Measurements from ENCODE around the gene STK24.

The STK24 gene

GRCh38 chr13:98447130-98447529 is 129.8 kb downstream of the STK24 start:
- Mint-ChIP-seq H3K27me3 (no peaks in the 10 kb centered on the region), H3K27ac (peak overlapping the region; percentile 80), H3K9me3 (no peaks in the 10 kb centered on the region), H3K4me1 (peaks cover 19 to 50% of the 10 kb centered on the region in 2 donors), H3K36me3 (peaks cover 19 to 35% of the 10 kb centered on the region in 2 donors), H3K4me3 (peak overlapping the region in 1 of 2 donors; percentile 2)
- DNase-seq (no peak), ATAC-seq (replicated peaks) (no peak)

- Mint-ChIP-seq H3K4me3 (peak overlapping the region in 1 of 2 donors; percentile 10), H3K27me3 (no peaks in the 10 kb centered on the region), H3K27ac (peak overlapping the region; percentile 84), H3K4me1 (peaks cover 19 to 49% of the 10 kb centered on the region in 2 donors), H3K9me3 (no peaks in the 10 kb centered on the region), H3K36me3 (peaks cover 10 to 26% of the 10 kb centered on the region in 2 donors)
- ATAC-seq (replicated peaks), result peak; percentile 3 to 5
- no peak for DNase-seq
Observed at GRCh38 chr13:98446234-98446621, 130.7 kb downstream of the STK24 start.

- Mint-ChIP-seq H3K4me1 (peaks cover 21 to 50% of the 10 kb centered on the region in 2 donors), H3K36me3 (peaks cover 10 to 24% of the 10 kb centered on the region in 2 donors), H3K27ac (peak overlapping the region; percentile 84), H3K27me3 (no peaks in the 10 kb centered on the region), H3K4me3 (peak overlapping the region; percentile 44 to 67), H3K9me3 (no peaks in the 10 kb centered on the region)
- ATAC-seq (replicated peaks) (peak; percentile 90), DNase-seq (peak; percentile 52)
Observed at GRCh38 chr13:98445340-98446233, 131.3 kb downstream of the STK24 start.

- Mint-ChIP-seq H3K27ac (peak overlapping the region; percentile 6), H3K27me3 (no peaks in the 10 kb centered on the region), H3K9me3 (no peaks in the 10 kb centered on the region), H3K4me1 (peaks cover 21 to 49% of the 10 kb centered on the region in 2 donors), H3K4me3 (peak overlapping the region in 1 of 2 donors; percentile 7), H3K36me3 (peaks cover 9 to 22% of the 10 kb centered on the region in 2 donors)
- ATAC-seq (replicated peaks) (no peak), DNase-seq (no peak)
Observed at GRCh38 chr13:98444381-98444780, 132.5 kb downstream of the STK24 start.

DNA sequence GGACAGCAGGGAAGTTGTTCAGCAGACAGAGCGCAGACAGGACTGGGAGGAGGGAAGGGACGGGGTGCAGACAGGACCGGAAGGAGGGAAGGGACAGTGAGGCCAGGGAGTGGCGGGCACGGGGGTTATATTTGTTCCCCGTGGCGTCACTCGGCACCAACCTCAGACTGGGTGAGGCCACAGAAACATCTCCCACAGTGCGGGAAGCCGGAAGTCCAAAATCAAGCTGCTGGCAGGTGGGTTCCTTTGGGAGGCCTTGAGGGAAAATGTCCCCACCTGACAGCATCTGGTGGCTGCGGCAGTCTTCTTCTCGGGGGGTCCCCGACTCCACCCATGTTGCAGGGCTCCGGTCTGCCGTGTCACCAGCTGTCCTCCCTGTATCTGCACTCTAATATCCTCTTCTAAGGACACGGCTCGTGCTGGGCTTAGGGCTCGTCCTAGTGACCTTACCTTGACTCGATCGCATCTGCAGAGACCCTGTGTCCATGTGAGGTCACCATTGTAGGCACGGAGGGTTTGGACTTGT is 133.0 kb downstream of the STK24 start:
- DNase-seq (no peak), ATAC-seq (replicated peaks) (no peak)
- Mint-ChIP-seq H3K4me3 (peak overlapping the region in 1 of 2 donors; percentile 7), H3K9me3 (no peaks in the 10 kb centered on the region), H3K36me3 (peaks cover 5 to 19% of the 10 kb centered on the region in 2 donors), H3K27ac (no peak overlapping the region), H3K4me1 (peaks cover 21 to 46% of the 10 kb centered on the region in 2 donors), H3K27me3 (no peaks in the 10 kb centered on the region)

GRCh38 chr13:98443329-98443728 is 133.6 kb downstream of the STK24 start:
- Mint-ChIP-seq H3K4me3 (peak overlapping the region in 1 of 2 donors; percentile 47), H3K27ac (peak overlapping the region; percentile 67), H3K27me3 (no peaks in the 10 kb centered on the region), H3K9me3 (no peaks in the 10 kb centered on the region), H3K36me3 (peaks cover 4 to 13% of the 10 kb centered on the region in 2 donors), H3K4me1 (peaks cover 21 to 43% of the 10 kb centered on the region in 2 donors)
- ATAC-seq (replicated peaks) (no peak), DNase-seq (no peak)

DNA sequence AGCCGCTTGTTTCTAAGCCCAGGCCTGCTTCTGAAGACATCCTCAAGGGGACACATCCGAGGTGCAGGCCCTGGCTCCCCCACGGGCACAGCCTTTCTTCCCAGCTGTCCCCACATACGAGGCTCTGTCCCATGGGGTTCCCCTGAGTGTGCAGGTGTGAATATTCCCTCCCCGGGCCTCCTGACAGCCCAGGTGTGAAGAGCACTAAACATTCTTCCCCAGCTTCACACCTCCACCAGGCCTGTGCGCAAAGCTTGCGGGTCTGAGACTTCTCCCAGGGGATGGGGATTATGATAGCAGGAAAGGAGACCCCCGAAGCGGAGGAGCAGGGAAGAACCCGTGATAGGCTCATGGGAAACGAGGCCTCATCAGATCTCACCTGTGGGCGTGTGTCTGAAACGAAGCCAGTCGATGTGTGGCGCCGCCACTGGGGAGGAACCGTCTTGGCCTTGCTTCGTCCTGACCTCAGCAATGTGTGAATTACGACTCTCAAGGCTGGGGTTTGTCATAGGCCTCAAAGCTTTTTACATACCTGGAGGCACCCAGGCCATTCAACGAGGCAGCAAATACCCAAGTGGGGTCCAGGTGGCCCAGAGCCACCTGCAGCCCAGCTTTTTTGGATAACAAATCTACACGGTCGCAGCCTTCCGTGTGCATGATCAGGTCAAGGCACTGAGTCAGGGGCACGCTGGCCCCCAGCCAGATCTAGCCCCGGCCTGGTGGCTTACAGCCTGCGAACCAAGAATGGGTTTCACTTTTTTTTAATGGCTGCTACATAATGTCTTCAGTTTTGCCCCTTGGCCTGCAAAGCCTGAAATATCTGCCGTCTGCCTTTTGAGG is 134.3 kb downstream of the STK24 start:
- Mint-ChIP-seq H3K27ac (peak overlapping the region; percentile 67), H3K27me3 (peaks cover 0 to 2% of the 10 kb centered on the region in 2 donors), H3K9me3 (no peaks in the 10 kb centered on the region), H3K4me3 (no peak overlapping the region), H3K36me3 (peaks cover 3 to 6% of the 10 kb centered on the region in 2 donors), H3K4me1 (peaks cover 21 to 41% of the 10 kb centered on the region in 2 donors)
- DNase-seq (no peak), ATAC-seq (replicated peaks) (no peak)

GRCh38 chr13:98441056-98441676 is 135.7 kb downstream of the STK24 start:
- Mint-ChIP-seq H3K9me3 (no peaks in the 10 kb centered on the region), H3K4me1 (peaks cover 17 to 30% of the 10 kb centered on the region in 2 donors), H3K27ac (peak overlapping the region; percentile 20), H3K4me3 (no peak overlapping the region), H3K27me3 (peaks cover 0 to 7% of the 10 kb centered on the region in 2 donors), H3K36me3 (peaks cover 0 to 3% of the 10 kb centered on the region in 2 donors)
- ATAC-seq (replicated peaks), result no peak
- no peak for DNase-seq

GRCh38 chr13:98440390-98441055 is 136.4 kb downstream of the STK24 start:
- no peak overlapping the region for H3K4me3 Mint-ChIP-seq
- H3K27me3 Mint-ChIP-seq, result peaks cover 3 to 9% of the 10 kb centered on the region in 2 donors
- DNase-seq (no peak), ATAC-seq (replicated peaks) (no peak)
- no peaks in the 10 kb centered on the region for H3K9me3 Mint-ChIP-seq
- peaks cover 16 to 23% of the 10 kb centered on the region in 2 donors for H3K4me1 Mint-ChIP-seq
- H3K27ac Mint-ChIP-seq, result no peak overlapping the region
- H3K36me3 Mint-ChIP-seq, result peaks cover 0 to 3% of the 10 kb centered on the region in 2 donors

DNA sequence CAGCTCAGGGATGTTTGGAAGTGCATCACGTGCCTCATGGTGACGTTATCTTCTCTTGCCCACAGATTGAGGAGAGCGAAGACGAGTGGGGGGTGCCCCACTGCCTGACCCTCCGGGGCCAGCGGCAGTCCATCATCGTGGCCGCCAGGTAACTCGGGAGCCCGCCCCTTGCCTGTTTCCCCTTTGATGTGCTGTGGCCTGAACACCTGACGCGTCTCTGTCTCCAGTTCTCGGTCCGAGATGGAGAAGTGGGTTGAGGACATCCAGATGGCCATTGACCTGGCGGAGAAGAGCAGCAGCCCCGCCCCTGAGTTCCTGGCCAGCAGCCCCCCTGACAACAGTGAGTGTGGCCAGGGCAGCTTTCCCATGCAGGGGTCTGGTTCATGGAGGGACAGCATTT is 137.0 kb downstream of the STK24 start:
- H3K36me3 Mint-ChIP-seq, result peaks cover 0 to 3% of the 10 kb centered on the region in 2 donors
- no peak overlapping the region for H3K27ac Mint-ChIP-seq
- ATAC-seq (replicated peaks), result no peak

DNA sequence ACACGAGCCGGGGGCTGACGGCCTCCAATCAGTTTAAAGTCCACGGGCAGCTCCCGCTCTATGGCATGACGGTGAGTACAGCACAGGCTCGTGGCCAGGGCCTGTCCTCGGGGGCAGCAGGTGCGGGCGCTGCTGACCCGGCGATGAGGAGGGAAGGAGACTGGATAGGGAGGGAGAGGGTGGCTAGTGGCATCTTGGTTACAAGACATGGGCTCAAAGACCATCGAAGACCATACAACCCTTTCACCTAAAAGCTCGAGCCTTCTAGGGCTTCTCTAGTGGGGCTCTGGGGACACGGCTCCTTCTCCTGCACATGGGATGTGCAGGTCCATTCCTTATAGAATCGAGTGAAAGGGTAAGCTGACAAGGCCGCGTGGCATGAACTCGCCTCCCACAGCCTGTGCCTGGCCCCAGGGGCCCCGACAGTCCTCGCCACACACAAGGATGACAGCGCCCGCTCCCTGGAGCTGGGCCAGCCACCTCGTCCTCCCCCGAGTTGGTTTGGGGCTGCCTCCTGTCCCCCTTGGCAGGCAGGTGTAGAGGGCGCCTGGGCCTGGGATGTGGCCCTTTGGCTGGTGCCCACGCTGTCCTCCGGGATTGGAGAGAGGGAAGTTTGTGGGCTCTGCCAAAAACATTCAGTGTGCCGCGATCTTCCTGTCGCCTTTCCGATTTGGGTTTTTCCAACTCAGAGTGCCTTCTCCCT is 137.6 kb downstream of the STK24 start:
- Mint-ChIP-seq H3K9me3 (no peaks in the 10 kb centered on the region), H3K36me3 (peaks cover 0 to 3% of the 10 kb centered on the region in 2 donors), H3K27ac (no peak overlapping the region), H3K4me1 (peaks cover 8 to 12% of the 10 kb centered on the region in 2 donors), H3K4me3 (no peak overlapping the region), H3K27me3 (peaks cover 6 to 12% of the 10 kb centered on the region in 2 donors)
- DNase-seq (no peak), ATAC-seq (replicated peaks) (no peak)

More for the DNA sequence above, 137.0 kb downstream of the STK24 start:
- Mint-ChIP-seq H3K4me1 (peaks cover 10 to 17% of the 10 kb centered on the region in 2 donors), H3K4me3 (no peak overlapping the region), H3K27me3 (peaks cover 6 to 12% of the 10 kb centered on the region in 2 donors), H3K9me3 (no peaks in the 10 kb centered on the region)
- no peak for DNase-seq

GRCh38 chr13:98438246-98439125 is 138.4 kb downstream of the STK24 start:
- H3K27ac Mint-ChIP-seq, result no peak overlapping the region
- ATAC-seq (replicated peaks), result no peak
- no peaks in the 10 kb centered on the region for H3K9me3 Mint-ChIP-seq
- H3K27me3 Mint-ChIP-seq, result peaks cover 6 to 12% of the 10 kb centered on the region in 2 donors
- H3K4me1 Mint-ChIP-seq, result peaks cover 4 to 9% of the 10 kb centered on the region in 2 donors
- H3K4me3 Mint-ChIP-seq, result no peak overlapping the region
- H3K36me3 Mint-ChIP-seq, result peaks cover 0 to under 1% of the 10 kb centered on the region in 2 donors
- no peak for DNase-seq
